Mesendoderm (in vitro differentiated cells): Measurements from ENCODE around the gene ABCC5.

Experiments
- DNase-seq: peaks from one replicate; pipeline ENCODE4 v3.0.0; 2013
- H2AK5ac ChIP-seq: 2 replicates; pipeline ENCODE4 v1.6.1; 2013; ENCODE audit warnings: low read length, inconsistent platforms
- H2BK120ac ChIP-seq: 2 replicates; pipeline ENCODE4 v1.6.1; 2013; ENCODE audit warnings: low read depth, mild to moderate bottlenecking, low read length, moderate library complexity, mixed read lengths
- H2BK15ac ChIP-seq: replicated peaks from 2 replicates; pipeline ENCODE4 v1.6.1; 2013; ENCODE audit warnings: low read depth, mild to moderate bottlenecking, moderate library complexity
- H2BK5ac ChIP-seq: 2 replicates; pipeline ENCODE4 v1.6.1; 2013; ENCODE audit warnings: low read length, inconsistent platforms
- H3K18ac ChIP-seq: 2 replicates; pipeline ENCODE4 v1.6.1; 2013; ENCODE audit warnings: mild to moderate bottlenecking, low read length, mixed read lengths
- H3K23ac ChIP-seq: one replicate; pipeline ENCODE4 v1.6.1; 2013; ENCODE audit warnings: low read length
- H3K27ac ChIP-seq: 2 replicates; pipeline ENCODE4 v1.5.1; 2013; ENCODE audit warnings: low read depth, mild to moderate bottlenecking, inconsistent platforms, low read length, moderate library complexity
- H3K27me3 ChIP-seq: 2 replicates; pipeline ENCODE4 v1.6.1; 2013; ENCODE audit warnings: low read length, control low read depth, mild to moderate bottlenecking, inconsistent platforms; ENCODE audit not compliant: insufficient read depth, poor library complexity
- H3K36me3 ChIP-seq: 2 replicates; pipeline ENCODE4 v1.6.1; 2013; ENCODE audit warnings: low read length, inconsistent platforms; ENCODE audit not compliant: control insufficient read depth, insufficient read depth
- H3K4ac ChIP-seq: one replicate; pipeline ENCODE4 v1.6.1; 2013; ENCODE audit warnings: low read depth, mild to moderate bottlenecking, low read length, moderate library complexity
- H3K4me1 ChIP-seq: 2 replicates; pipeline ENCODE4 v1.6.1; 2013; ENCODE audit warnings: low read depth, low read length, inconsistent platforms; ENCODE audit not compliant: control insufficient read depth
- H3K4me2 ChIP-seq: 2 replicates; pipeline ENCODE4 v1.6.1; 2013; ENCODE audit warnings: low read length
- H3K4me3 ChIP-seq: 2 replicates; pipeline ENCODE4 v1.5.1; 2013; ENCODE audit warnings: mild to moderate bottlenecking, low read length
- H3K56ac ChIP-seq: one replicate; pipeline ENCODE4 v1.6.1; 2013; ENCODE audit warnings: low read length
- H3K79me1 ChIP-seq: 2 replicates; pipeline ENCODE4 v1.6.1; 2013; ENCODE audit warnings: low read length, inconsistent platforms
- H3K79me2 ChIP-seq: 2 replicates; pipeline ENCODE4 v1.6.1; 2013; ENCODE audit warnings: mild to moderate bottlenecking, low read length; ENCODE audit not compliant: control insufficient read depth, insufficient read depth
- H3K9ac ChIP-seq: 2 replicates; pipeline ENCODE4 v1.6.1; 2013; ENCODE audit warnings: low read length, inconsistent platforms
- H4K5ac ChIP-seq: one replicate; pipeline ENCODE4 v1.6.1; 2013; ENCODE audit warnings: low read length
- H4K8ac ChIP-seq: one replicate; pipeline ENCODE4 v1.6.1; 2013; ENCODE audit warnings: low read depth, mild to moderate bottlenecking, control low read depth, low read length, moderate library complexity
- WGBS: extraction: QIAGEN DNeasy Blood & Tissue Kit; methylation state at CpG from one replicate; pipeline ENCODE4 v1.1.7; 2013; ENCODE audit warnings: low lambda C conversion rate, missing lambda C conversion rate; ENCODE audit not compliant: insufficient coverage; ENCODE audit errors: extremely low coverage; 5-methylcytosine and 5-hydroxymethylcytosine counted together

Gene ABCC5

GRCh38 chr3:183892610-183893214 lies 125.0 kb downstream of the ABCC5 start:
- H4K5ac ChIP-seq: no peak overlapping the region
- no peak overlapping the region for H3K56ac ChIP-seq
- WGBS: no CpG with 5 or more reads among the region's 9 CpGs
- H4K8ac ChIP-seq: no peak overlapping the region
- H3K4me2 ChIP-seq: no peak overlapping the region
- H3K4me1 ChIP-seq: no peaks in the 10 kb centered on the region
- no peaks in the 10 kb centered on the region for H3K79me2 ChIP-seq
- H3K4ac ChIP-seq: no peak overlapping the region
- no peak overlapping the region for H3K27ac ChIP-seq
- H2BK120ac ChIP-seq: no peak overlapping the region
- H3K23ac ChIP-seq: no peak overlapping the region
- H2BK15ac ChIP-seq: no peak overlapping the region
- H2BK5ac ChIP-seq: no peak overlapping the region
- H3K36me3 ChIP-seq: no peaks in the 10 kb centered on the region
- DNase-seq: no peak
- H3K79me1 ChIP-seq: no peaks in the 10 kb centered on the region
- no peak overlapping the region for H2AK5ac ChIP-seq
- H3K18ac ChIP-seq: no peak overlapping the region
- H3K9ac ChIP-seq: no peak overlapping the region
- no peak overlapping the region for H3K4me3 ChIP-seq
- no peaks in the 10 kb centered on the region for H3K27me3 ChIP-seq

DNA sequence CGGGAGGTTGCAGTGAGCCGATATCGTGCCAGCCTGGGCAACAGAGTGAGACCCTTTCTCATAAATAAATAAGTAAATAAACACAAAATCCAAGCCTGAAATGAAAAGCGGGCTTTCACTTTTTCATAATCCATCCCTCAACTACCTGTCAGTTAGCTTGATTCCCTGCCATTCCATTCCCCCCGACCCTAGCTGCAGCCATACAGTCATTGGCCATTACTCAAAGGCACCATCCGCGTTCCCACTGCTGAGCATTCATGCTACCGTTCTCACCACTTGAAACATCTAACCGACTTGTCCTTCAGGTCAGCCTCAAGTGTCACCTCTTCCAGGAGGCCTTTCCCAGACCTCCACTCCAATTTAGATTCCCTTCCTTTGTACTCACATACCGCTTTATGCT lies 131.9 kb downstream of the ABCC5 start:
- H3K4ac ChIP-seq: no peak overlapping the region
- no peaks in the 10 kb centered on the region for H3K27me3 ChIP-seq
- H4K8ac ChIP-seq: no peak overlapping the region
- no CpG with 5 or more reads among the region's 10 CpGs for WGBS
- peaks cover 3% of the 10 kb centered on the region for H3K4me1 ChIP-seq
- no peak overlapping the region for H2BK5ac ChIP-seq
- no peak overlapping the region for H4K5ac ChIP-seq
- no peak overlapping the region for H3K4me2 ChIP-seq
- H3K18ac ChIP-seq: no peak overlapping the region
- no peak overlapping the region for H3K4me3 ChIP-seq
- H3K56ac ChIP-seq: no peak overlapping the region
- H2BK120ac ChIP-seq: no peak overlapping the region
- no peak overlapping the region for H3K9ac ChIP-seq
- no peaks in the 10 kb centered on the region for H3K36me3 ChIP-seq
- H2BK15ac ChIP-seq: no peak overlapping the region
- no peak overlapping the region for H3K23ac ChIP-seq
- H3K27ac ChIP-seq: no peak overlapping the region
- peaks cover 22% of the 10 kb centered on the region for H3K79me2 ChIP-seq
- peaks cover 4% of the 10 kb centered on the region for H3K79me1 ChIP-seq
- DNase-seq: no peak
- H2AK5ac ChIP-seq: no peak overlapping the region

DNA sequence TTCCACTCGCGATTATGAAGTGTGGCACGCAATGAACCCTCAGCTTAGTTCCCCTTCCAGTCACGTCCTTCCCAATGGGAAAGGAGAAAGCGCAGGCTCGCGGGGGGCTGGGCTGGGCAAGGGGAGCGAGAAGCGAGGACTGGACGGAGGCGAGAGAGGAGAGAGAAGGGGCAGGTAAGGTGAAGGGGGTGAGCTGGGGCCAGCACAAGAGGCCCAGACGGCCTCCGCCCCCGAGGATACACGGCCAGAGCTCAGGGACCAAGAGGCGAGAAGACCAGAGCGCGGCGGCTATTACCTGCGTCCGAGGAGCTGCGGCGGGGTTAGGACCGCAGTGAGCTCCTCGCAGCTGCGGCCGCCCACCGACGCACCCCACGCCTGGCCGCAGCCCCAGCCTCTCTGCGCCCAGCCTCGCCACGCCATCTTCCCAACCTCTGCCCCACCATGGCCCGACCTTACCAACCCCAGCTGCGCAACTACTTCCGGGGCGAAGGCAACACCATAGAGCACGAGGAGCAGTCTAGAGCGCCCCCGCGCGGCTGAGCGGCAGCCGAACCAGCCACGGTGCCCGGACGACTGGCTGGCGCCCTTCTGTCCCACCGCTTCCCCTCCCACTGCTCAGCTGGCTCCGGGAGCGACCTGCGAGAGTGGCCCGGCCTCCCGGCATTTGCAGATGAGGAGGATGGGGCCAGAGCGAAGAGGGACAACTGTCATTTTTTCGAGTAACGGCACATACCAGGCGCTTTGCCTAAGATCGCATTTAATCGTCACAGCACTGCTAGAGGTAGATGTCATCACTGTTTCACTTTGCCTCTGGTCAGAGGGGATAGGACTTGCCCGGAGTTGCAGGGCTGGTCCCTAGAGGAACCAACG lies 133.0 kb downstream of the ABCC5 start, which contains the start of gene PARL:
PARL (minus strand) TSS at position 454 of the 870 bp plus-strand sequence; CDS start at position 420, 34 bp downstream.
- peak within 1 kb of the TSS; percentile 99 for H3K56ac ChIP-seq
- H2BK120ac ChIP-seq: no peak within 1 kb of the TSS
- WGBS: no CpG with 5 or more reads among the region's 63 CpGs
- DNase-seq: peak; percentile 97
- no peaks in the 10 kb centered on the region for H3K27me3 ChIP-seq
- peak within 1 kb of the TSS; percentile 88 for H2BK5ac ChIP-seq
- H2AK5ac ChIP-seq: peak within 1 kb of the TSS; percentile 94
- H3K27ac ChIP-seq: peak within 1 kb of the TSS; percentile 63
- peak within 1 kb of the TSS; percentile 80 for H3K23ac ChIP-seq
- H3K4ac ChIP-seq: no peak within 1 kb of the TSS
- no peak within 1 kb of the TSS for H4K8ac ChIP-seq
- H3K79me2 ChIP-seq: peaks cover 29% of the 10 kb centered on the region
- H3K4me3 ChIP-seq: peak within 1 kb of the TSS; percentile 98
- H3K4me1 ChIP-seq: peaks cover 3% of the 10 kb centered on the region
- peak within 1 kb of the TSS; percentile 30 for H3K18ac ChIP-seq
- peaks cover 4% of the 10 kb centered on the region for H3K79me1 ChIP-seq
- H4K5ac ChIP-seq: no peak within 1 kb of the TSS
- H2BK15ac ChIP-seq: no peak within 1 kb of the TSS
- peak within 1 kb of the TSS; percentile 98 for H3K9ac ChIP-seq
- H3K4me2 ChIP-seq: peak within 1 kb of the TSS; percentile 93
- H3K36me3 ChIP-seq: no peaks in the 10 kb centered on the region

DNA sequence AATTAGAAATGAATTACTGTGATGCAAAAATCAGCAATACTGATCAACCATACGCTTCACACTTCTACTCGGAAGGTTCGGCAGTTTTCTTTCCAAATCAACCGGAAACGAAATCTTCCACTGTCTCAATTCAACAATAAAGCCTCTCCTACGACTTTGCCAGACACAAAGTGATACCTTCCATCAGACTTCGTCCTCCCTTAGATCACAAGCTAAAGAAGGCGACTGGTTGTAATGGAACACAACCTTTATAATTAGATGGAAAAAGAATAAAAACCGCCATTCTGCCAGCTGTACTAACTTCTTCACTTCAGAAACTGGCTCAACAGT lies 133.6 kb downstream of the ABCC5 start:
- Histone ChIP-seq H3K27me3 (no peaks in the 10 kb centered on the region), H3K79me2 (peaks cover 33% of the 10 kb centered on the region), H2BK120ac (no peak overlapping the region), H3K4ac (no peak overlapping the region), H3K4me2 (peak overlapping the region; percentile 93), H4K5ac (no peak overlapping the region), H2BK5ac (peak overlapping the region; percentile 88), H3K56ac (peak overlapping the region; percentile 99), H3K79me1 (peaks cover 4% of the 10 kb centered on the region), H2BK15ac (no peak overlapping the region), H3K4me1 (peaks cover 3% of the 10 kb centered on the region), H3K4me3 (peak overlapping the region; percentile 98), H2AK5ac (peak overlapping the region; percentile 94), H3K36me3 (no peaks in the 10 kb centered on the region), H3K9ac (peak overlapping the region; percentile 98), H3K18ac (peak overlapping the region; percentile 30), H4K8ac (no peak overlapping the region), H3K27ac (peak overlapping the region; percentile 63), H3K23ac (no peak overlapping the region)
- DNase-seq: peak; percentile 14
- WGBS: no CpG with 5 or more reads among the region's 9 CpGs

GRCh38 chr3:183883291-183884096 lies 134.2 kb downstream of the ABCC5 start:
- H3K4me3 ChIP-seq: peak overlapping the region; percentile 98
- H3K23ac ChIP-seq: no peak overlapping the region
- H3K79me2 ChIP-seq: peaks cover 37% of the 10 kb centered on the region
- no peak overlapping the region for H3K27ac ChIP-seq
- peaks cover 3% of the 10 kb centered on the region for H3K4me1 ChIP-seq
- no peak overlapping the region for H4K5ac ChIP-seq
- peak overlapping the region; percentile 99 for H3K56ac ChIP-seq
- peak; percentile 82 for DNase-seq
- H2BK5ac ChIP-seq: no peak overlapping the region
- no peaks in the 10 kb centered on the region for H3K36me3 ChIP-seq
- no peak overlapping the region for H3K4ac ChIP-seq
- H3K79me1 ChIP-seq: peaks cover 4% of the 10 kb centered on the region
- H3K27me3 ChIP-seq: no peaks in the 10 kb centered on the region
- WGBS: no CpG with 5 or more reads among the region's 16 CpGs
- no peak overlapping the region for H2BK120ac ChIP-seq
- H3K18ac ChIP-seq: no peak overlapping the region
- peak overlapping the region; percentile 93 for H3K4me2 ChIP-seq
- H2BK15ac ChIP-seq: no peak overlapping the region
- no peak overlapping the region for H4K8ac ChIP-seq
- no peak overlapping the region for H2AK5ac ChIP-seq
- H3K9ac ChIP-seq: peak overlapping the region; percentile 98
